K562 (cell line): ENCODE measurements around the gene ZNRD2. TPM values are rescaled to one million over a fixed set of nuclear protein-coding genes. Genes with fewer than 3 reads are reported as not detected.

Source experiments
- CREB1 ChIP-seq, 2 experiments: sonication (generic) in 1 of 2; formaldehyde crosslinking in 1 of 2; IDR thresholded peaks; 2 replicates each; pipeline versions ENCODE4 v1.6.1 to v1.8.0; 2012 to 2022; ENCODE audit warnings: inconsistent platforms in 1 of 2, mild to moderate bottlenecking in 1 of 2, missing genetic modification reagents in 1 of 2, moderate library complexity in 1 of 2
- KAT8 ChIP-seq: fragments of 450-650 bp; IDR thresholded peaks from 2 replicates; pipeline ENCODE4 v1.6.1; 2016; ENCODE audit warnings: low read depth, mild to moderate bottlenecking
- MYBL2 ChIP-seq, 2 experiments: fragments of 450-650 bp in 1 of 2; sonication (generic) in 1 of 2; formaldehyde crosslinking in 1 of 2; IDR thresholded peaks; 2 replicates each; pipeline versions ENCODE4 v1.6.1 to v1.8.1; 2017 to 2022; ENCODE audit warnings: borderline replicate concordance in 1 of 2, inconsistent platforms in 1 of 2, low read depth in 1 of 2, mild to moderate bottlenecking in 1 of 2, missing genetic modification reagents in 1 of 2, moderate library complexity in 1 of 2
- NFRKB ChIP-seq: fragments of 450-650 bp; IDR thresholded peaks from 2 replicates; pipeline ENCODE4 v1.6.1; 2016; ENCODE audit warnings: low read depth
- PPARD ChIP-seq: fragments of 250-450 bp; sonication (Bioruptor Pico); IDR thresholded peaks from 2 replicates; pipeline ENCODE4 v1.8.0; 2022; ENCODE audit warnings: inconsistent platforms, mild to moderate bottlenecking, moderate library complexity
- RBFOX2 ChIP-seq: fragments of 200-400 bp; formaldehyde crosslinking; IDR thresholded peaks from 2 replicates; pipeline ENCODE4 v1.6.1; 2017; ENCODE audit warnings: low read depth, mild to moderate bottlenecking, low read length, moderate library complexity
- polyA plus RNA-seq, 8 experiments: library from polyadenylated mRNA; depleted of rRNA in 4 of 8; stranded (reverse) in 5 of 8; unstranded in 3 of 8; fragments of >200 nt; fragmentation: Nextera tagmentation in 2 of 8; fragmentation: Illumina TruSeq in 1 of 8; extraction: Ambion mirVana in 2 of 8; extraction: Trizol in 1 of 8; gene quantifications; 2 replicates each; pipeline versions ENCODE4 v1.2.1 to v1.2.3, GENCODE V29; 2011 to 2014; ENCODE audit warnings: inconsistent platforms in 1 of 8, missing spikeins in 1 of 8
- total RNA-seq, 7 experiments: library from RNA; depleted of rRNA in 6 of 7; stranded (reverse); fragments of >200 nt in 6 of 7; fragmentation: Illumina TruSeq in 2 of 7; extraction: Trizol in 2 of 7; gene quantifications; 2 replicates each; pipeline versions ENCODE4 v1.2.1 to v1.2.3, GENCODE V29; 2011 to 2021; ENCODE audit warnings: low replicate concordance in 1 of 7
- TF ChIP-seq, protein P1 (sequence below): fragments of 250-450 bp; sonication (Bioruptor Pico); IDR thresholded peaks from 2 replicates; pipeline ENCODE4 v1.5.0; 2021

Gene ZNRD2
- total and polyA plus RNA-seq, 9 of the 15 experiments (the other 6 are each of a cell fraction or from before 2014, with no cell fraction given), result 13.4 to 129 (median 60.4) TPM

DNA sequence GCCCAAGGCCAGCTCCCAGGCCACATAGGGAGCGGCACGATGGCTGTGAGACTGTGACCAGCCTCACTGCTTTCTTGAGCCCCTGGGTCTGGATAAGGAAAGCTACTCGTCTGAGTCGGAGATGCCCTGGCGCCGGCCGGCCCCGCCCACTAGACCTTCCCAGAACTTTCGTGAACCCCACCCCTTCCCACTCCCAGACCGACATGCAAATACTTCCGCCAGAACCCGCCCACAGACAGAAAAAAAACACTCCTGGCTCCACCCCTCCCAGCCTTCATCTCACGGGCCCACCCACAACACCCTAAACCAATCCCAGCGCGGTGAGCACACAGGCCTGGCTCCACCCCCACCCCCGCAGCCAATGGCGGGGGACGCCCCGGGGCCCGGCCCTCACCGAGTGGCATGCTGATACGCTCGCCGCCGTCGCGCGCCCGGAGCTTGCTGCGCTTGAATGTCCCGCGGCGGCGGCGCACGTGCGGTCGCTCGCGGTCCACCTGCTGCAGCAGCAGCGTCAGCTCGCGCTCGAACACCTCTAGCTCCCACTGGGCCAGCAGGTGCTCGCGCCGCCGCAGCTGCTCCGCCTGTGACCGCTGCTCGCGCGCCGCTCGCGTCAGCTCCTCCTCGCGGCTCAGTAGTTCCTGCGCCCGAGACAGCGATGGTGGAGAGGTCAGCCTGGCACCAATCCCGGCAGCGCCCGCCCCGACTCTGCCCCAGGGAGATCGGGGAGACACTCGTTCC, 36.8 kb downstream of the ZNRD2 start (continued):
- TF ChIP-seq NFRKB, result no peak
- TF ChIP-seq CREB1 (IDR thresholded peaks at IDR 0.05), result no peak
- no peak for TF ChIP-seq CREB1 (CRISPR knock-in tag; IDR thresholded peaks at IDR 0.05)
- no peak for TF ChIP-seq KAT8
- TF ChIP-seq RBFOX2, result 0 out of 2 replicates have a peak, but pooled peaks have one; percentile 20
- TF ChIP-seq MYBL2 (IDR thresholded peaks at IDR 0.05; ENCODE audit: low read depth), result no peak
- no peak for TF ChIP-seq MYBL2 (CRISPR knock-in tag; IDR thresholded peaks at IDR 0.05; ENCODE audit: borderline replicate concordance)
- TF ChIP-seq, protein P1, sequence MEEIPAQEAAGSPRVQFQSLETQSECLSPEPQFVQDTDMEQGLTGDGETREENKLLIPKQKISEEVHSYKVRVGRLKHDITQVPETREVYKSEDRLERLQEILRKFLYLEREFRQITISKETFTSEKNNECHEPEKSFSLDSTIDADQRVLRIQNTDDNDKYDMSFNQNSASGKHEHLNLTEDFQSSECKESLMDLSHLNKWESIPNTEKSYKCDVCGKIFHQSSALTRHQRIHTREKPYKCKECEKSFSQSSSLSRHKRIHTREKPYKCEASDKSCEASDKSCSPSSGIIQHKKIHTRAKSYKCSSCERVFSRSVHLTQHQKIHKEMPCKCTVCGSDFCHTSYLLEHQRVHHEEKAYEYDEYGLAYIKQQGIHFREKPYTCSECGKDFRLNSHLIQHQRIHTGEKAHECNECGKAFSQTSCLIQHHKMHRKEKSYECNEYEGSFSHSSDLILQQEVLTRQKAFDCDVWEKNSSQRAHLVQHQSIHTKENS (CRISPR knock-in tag), result no peak
- TF ChIP-seq PPARD (CRISPR knock-in tag), result no peak
